SK-N-SH (cell line): Measurements from ENCODE around the gene DDO. TPM values are rescaled to one million over a fixed set of nuclear protein-coding genes. Genes with fewer than 3 reads are reported as not detected.

ENCODE experiments used
- CTCF ChIA-PET: fragments of 300-600, 350-600 bp; formaldehyde crosslinking; extraction: SDS; loops from one replicate; lab custom pipeline; 2021; lab: Yijun Ruan, JAX
- POLR2A ChIA-PET: fragments of 350-600 bp; sonication (Branson Sonifier 250); formaldehyde crosslinking; extraction: SDS; loops from one replicate; lab custom pipeline; 2020; ENCODE audit warnings: antibody characterized with exemption, inconsistent platforms; lab: Yijun Ruan, JAX
- DNase-seq: peaks from one replicate; pipeline ENCODE4 v3.0.0; 2012
- H2AFZ ChIP-seq: fragments of 200-600 bp; sonication (generic); 2 replicates; pipeline ENCODE4 v1.8.1; 2016; ENCODE audit warnings: antibody characterized with exemption, mild to moderate bottlenecking, low read depth
- H3F3A ChIP-seq: fragments of 200-600 bp; sonication (generic); replicated peaks from 2 replicates; pipeline ENCODE3; 2016; ENCODE audit warnings: antibody characterized with exemption, mild to moderate bottlenecking; ENCODE audit not compliant: insufficient read depth
- H3K27ac ChIP-seq, 2 experiments: fragments of 200-500 bp in 1 of 2; fragments of 200-600 bp in 1 of 2; sonication (Bioruptor generic) in 1 of 2; sonication (generic), shearing (Covaris generic) in 1 of 2; 2 replicates each; pipeline versions ENCODE4 v1.5.1 to v1.6.1; 2014 to 2016; ENCODE audit warnings: low read depth in 2 of 2, inconsistent platforms in 1 of 2, low read length in 1 of 2, mild to moderate bottlenecking in 1 of 2, mixed read lengths in 1 of 2
- H3K27me3 ChIP-seq: fragments of 200-600 bp; sonication (generic), shearing (Covaris generic); 2 replicates; pipeline ENCODE4 v1.6.1; 2016; ENCODE audit warnings: mixed run types; ENCODE audit not compliant: insufficient read depth
- H3K36me3 ChIP-seq, 2 experiments: fragments of 200-500 bp in 1 of 2; fragments of 200-600 bp in 1 of 2; sonication (Bioruptor generic) in 1 of 2; sonication (generic) in 1 of 2; replicated peaks in 1 of 2; 2 replicates each; pipeline versions ENCODE3 to v1.5.1; 2014 to 2016; ENCODE audit warnings: low read length in 1 of 2, mild to moderate bottlenecking in 1 of 2; ENCODE audit not compliant: insufficient read depth in 2 of 2, control insufficient read depth in 1 of 2
- H3K4me1 ChIP-seq, 2 experiments: fragments of 200-500 bp in 1 of 2; fragments of 200-600 bp in 1 of 2; sonication (Bioruptor generic) in 1 of 2; sonication (generic), shearing (Covaris generic) in 1 of 2; 2 replicates each; pipeline versions ENCODE4 v1.5.1 to v1.6.1; 2014 to 2016; ENCODE audit warnings: low read depth in 1 of 2, low read length in 1 of 2, mixed run types in 1 of 2; ENCODE audit not compliant: insufficient read depth in 2 of 2, control insufficient read depth in 1 of 2
- H3K4me2 ChIP-seq: fragments of 200-600 bp; sonication (generic), shearing (Covaris generic); 2 replicates; pipeline ENCODE4 v1.6.1; 2017; ENCODE audit warnings: mixed run types
- H3K4me3 ChIP-seq, 2 experiments: fragments of 200-500 bp in 1 of 2; fragments of 200-600 bp in 1 of 2; sonication (Bioruptor generic) in 1 of 2; sonication (generic), shearing (Covaris generic) in 1 of 2; 2 replicates each; pipeline versions ENCODE4 v1.5.1 to v1.8.1; 2014 to 2016; ENCODE audit warnings: low read depth in 2 of 2, inconsistent platforms in 1 of 2, low read length in 1 of 2, mild to moderate bottlenecking in 1 of 2, mixed read lengths in 1 of 2, moderate library complexity in 1 of 2
- H3K79me2 ChIP-seq: fragments of 200-600 bp; sonication (generic); 2 replicates; pipeline ENCODE4 v1.8.1; 2017; ENCODE audit warnings: mild to moderate bottlenecking; ENCODE audit not compliant: insufficient read depth
- H3K9ac ChIP-seq: fragments of 200-600 bp; sonication (generic); 2 replicates; pipeline ENCODE4 v1.6.1; 2017; ENCODE audit warnings: mixed run types
- H3K9me2 ChIP-seq: fragments of 200-600 bp; sonication (generic); 2 replicates; pipeline ENCODE4 v1.6.1; 2017; ENCODE audit warnings: mixed run types
- H3K9me3 ChIP-seq: fragments of 200-600 bp; sonication (generic); 2 replicates; pipeline ENCODE4 v1.6.1; 2017; ENCODE audit warnings: mixed run types, mild to moderate bottlenecking, moderate library complexity
- H4K20me1 ChIP-seq: fragments of 200-600 bp; sonication (generic); 2 replicates; pipeline ENCODE4 v1.6.1; 2017; ENCODE audit warnings: mild to moderate bottlenecking, mixed run types; ENCODE audit not compliant: insufficient read depth
- CTCF ChIP-seq: fragments of 200-600 bp; sonication (generic); IDR thresholded peaks from 2 replicates; pipeline ENCODE4 v1.6.1; 2017; ENCODE audit warnings: antibody characterized with exemption, mild to moderate bottlenecking, moderate library complexity
- EZH2phosphoT487 ChIP-seq: fragments of 200-600 bp; sonication (generic); IDR thresholded peaks from 2 replicates; pipeline ENCODE4 v1.6.1; 2017; ENCODE audit warnings: low read depth, mixed run types, mild to moderate bottlenecking, antibody characterized with exemption, moderate library complexity, borderline replicate concordance
- FOXJ3 ChIP-seq: sonication (generic); formaldehyde crosslinking; IDR thresholded peaks from 2 replicates; pipeline ENCODE4 v1.5.1; 2020; ENCODE audit warnings: mild to moderate bottlenecking, missing genetic modification reagents
- IRF3 ChIP-seq: fragments of 150-350 bp; IDR thresholded peaks from 2 replicates; pipeline ENCODE4 v1.6.1; 2016; ENCODE audit warnings: mild to moderate bottlenecking, low read depth, low read length
- JUND ChIP-seq: IDR thresholded peaks from 2 replicates; pipeline ENCODE4 v1.4.0; 2012
- MEF2A ChIP-seq: IDR thresholded peaks from 2 replicates; pipeline ENCODE4 v1.4.0; 2012; ENCODE audit warnings: low read depth, borderline replicate concordance
- NRF1 ChIP-seq: IDR thresholded peaks from 2 replicates; pipeline ENCODE4 v1.6.1; 2012; ENCODE audit warnings: low read depth, mild to moderate bottlenecking, low read length
- PBX3 ChIP-seq: IDR thresholded peaks from 2 replicates; pipeline ENCODE4; 2012
- POLR2AphosphoS5 ChIP-seq: IDR thresholded peaks from 2 replicates; pipeline ENCODE4 v1.6.1; 2012; ENCODE audit warnings: low read depth, low read length
- RAD21 ChIP-seq: IDR thresholded peaks from 2 replicates; pipeline ENCODE4 v1.6.1; 2012; ENCODE audit warnings: mild to moderate bottlenecking, low read length
- RCOR1 ChIP-seq: fragments of 150-350 bp; IDR thresholded peaks from 2 replicates; pipeline ENCODE4 v1.6.1; 2017; ENCODE audit warnings: antibody characterized with exemption, low read length
- RFX5 ChIP-seq: IDR thresholded peaks from 2 replicates; pipeline ENCODE4 v1.6.1; 2012; ENCODE audit warnings: mild to moderate bottlenecking, improper control_type of control experiment, low read length
- RXRA ChIP-seq: IDR thresholded peaks from 2 replicates; pipeline ENCODE4 v1.4.0; 2012; ENCODE audit warnings: low read depth, mild to moderate bottlenecking, borderline replicate concordance
- SMC3 ChIP-seq: IDR thresholded peaks from 2 replicates; pipeline ENCODE4 v1.6.1; 2012; ENCODE audit warnings: low read depth, low read length, improper control_type of control experiment
- TAF1 ChIP-seq: IDR thresholded peaks from 2 replicates; pipeline ENCODE4 v1.6.1; 2012; ENCODE audit warnings: low read depth, mild to moderate bottlenecking, low read length, moderate library complexity, borderline replicate concordance
- TEAD4 ChIP-seq: IDR thresholded peaks from 2 replicates; pipeline ENCODE4 v1.4.0; 2012; ENCODE audit warnings: mild to moderate bottlenecking, borderline replicate concordance; ENCODE audit not compliant: insufficient read depth
- USF1 ChIP-seq: IDR thresholded peaks from 2 replicates; pipeline ENCODE4 v1.4.0; 2012; ENCODE audit warnings: low read depth, borderline replicate concordance
- USF2 ChIP-seq: fragments of 150-350 bp; IDR thresholded peaks from 2 replicates; pipeline ENCODE4 v1.6.1; 2017; ENCODE audit warnings: antibody characterized with exemption, low read length, low read depth, borderline replicate concordance
- WGBS: methylation state at CpG from one replicate; pipeline ENCODE4 v1.1.6; 2017; ENCODE audit warnings: low lambda C conversion rate; 5-methylcytosine and 5-hydroxymethylcytosine counted together
- polyA plus RNA-seq, 3 experiments: library from polyadenylated mRNA; depleted of rRNA; stranded (reverse); fragments of >200 nt; gene quantifications; 2 replicates each; pipeline ENCODE4 v1.2.3, GENCODE V29; 2012

Gene DDO
- polyA plus RNA-seq, 1 of the 3 experiments (the other 2 are of a cell fraction), result 0.79 TPM

GRCh38 chr6:110359556-110359955 lies 55.8 kb downstream of the DDO start:
- H3F3A ChIP-seq, result no peaks in the 10 kb centered on the region
- CTCF ChIA-PET, result interaction anchor here (1.0 to 1.7 kb wide), 3 partner anchors 18 to 320 kb away, joined by 3 to 5 read pairs (median 3); no protein-coding TSS in a partner anchor
- WGBS, result 76% methylated on average over 5 of the region's 5 CpGs

More at GRCh38 chr6:110359556-110359955, 55.8 kb downstream of the DDO start:
- no peaks in the 10 kb centered on the region for H3K9me2 ChIP-seq
- H3K27ac ChIP-seq, result no peak overlapping the region
- peaks cover 7% of the 10 kb centered on the region; the same call in 1 of the 2 replicates for H3K27me3 ChIP-seq
- DNase-seq, result no peak
- no peaks in the 10 kb centered on the region for H3K36me3 ChIP-seq
- H3K4me2 ChIP-seq, result no peak overlapping the region
- H3K9me3 ChIP-seq, result no peaks in the 10 kb centered on the region
- no peak overlapping the region for H2AFZ ChIP-seq
- H3K4me3 ChIP-seq, result no peak overlapping the region
- H3K79me2 ChIP-seq, result no peaks in the 10 kb centered on the region
- peaks cover 0 to 11% of the 10 kb centered on the region in 2 experiments; a peak in 1 of 4 replicates for H3K4me1 ChIP-seq
- H4K20me1 ChIP-seq, result no peaks in the 10 kb centered on the region
- POLR2A ChIA-PET, result no interaction called here
- H3K9ac ChIP-seq, result no peak overlapping the region
- TF ChIP-seq USF2 (no peak), RFX5 (no peak), FOXJ3 (CRISPR knock-in tag) (no peak), PBX3 (no peak), JUND (no peak), SMC3 (no peak), POLR2AphosphoS5 (no peak), EZH2phosphoT487 (no peak), TAF1 (no peak), RAD21 (no peak), NRF1 (no peak), RXRA (no peak), CTCF (no peak), TEAD4 (no peak), MEF2A (no peak), RCOR1 (no peak), IRF3 (no peak), USF1 (no peak)
